A673 (cell line): Measurements from ENCODE around the gene SIX2. TPM values are rescaled to one million over a fixed set of nuclear protein-coding genes. Genes with fewer than 3 reads are reported as not detected.

Experiments used
- BruUV-seq: library from RNA; stranded (reverse); fragments of 400-500 nt; replicated peaks from 2 replicates; lab custom pipeline; 2021; lab: Mats Ljungman, UMichigan
- CTCF ChIA-PET: fragments of 300-600 bp; sonication (Branson Sonifier 250); formaldehyde crosslinking; loops from one replicate; lab custom pipeline; 2022; ENCODE audit warnings: antibody characterized with exemption; lab: Charles Lee
- POLR2A ChIA-PET: fragments of 300-600 bp; sonication (Branson Sonifier 250); formaldehyde crosslinking; loops from one replicate; lab custom pipeline; 2022; ENCODE audit warnings: antibody characterized with exemption; ENCODE audit not compliant: low non-redundant PET; lab: Charles Lee
- DNase-seq: peaks from one replicate; pipeline ENCODE4 v3.0.0-alpha.2; 2015; ENCODE audit warnings: low spot score
- H3K27ac ChIP-seq: fragments of 200-600 bp; sonication (generic); 2 replicates; pipeline ENCODE4 v1.5.1; 2016; ENCODE audit warnings: mixed run types, low read depth, mild to moderate bottlenecking, mixed read lengths, antibody characterized with exemption, low read length; ENCODE audit not compliant: poor library complexity, severe bottlenecking
- H3K27me3 ChIP-seq: fragments of 200-600 bp; sonication (generic); replicated peaks from 2 replicates; pipeline ENCODE4 v1.6.1; 2017; ENCODE audit warnings: mixed run types, low read depth, mild to moderate bottlenecking, mixed read lengths, antibody characterized with exemption, low read length; ENCODE audit not compliant: insufficient read depth, poor library complexity
- H3K36me3 ChIP-seq: fragments of 200-600 bp; sonication (generic); 2 replicates; pipeline ENCODE4 v1.6.1; 2016; ENCODE audit warnings: mixed run types, mild to moderate bottlenecking, mixed read lengths, antibody characterized with exemption, low read length; ENCODE audit not compliant: insufficient read depth, poor library complexity, severe bottlenecking
- H3K4me1 ChIP-seq: fragments of 200-600 bp; sonication (generic); 2 replicates; pipeline ENCODE4 v1.6.1; 2017; ENCODE audit warnings: mixed run types, mild to moderate bottlenecking, mixed read lengths, antibody characterized with exemption, low read length; ENCODE audit not compliant: insufficient read depth, poor library complexity, severe bottlenecking
- H3K4me3 ChIP-seq: fragments of 200-600 bp; sonication (generic); 2 replicates; pipeline ENCODE4 v1.5.1; 2016; ENCODE audit warnings: low read depth, mixed run types, mild to moderate bottlenecking, mixed read lengths, low read length; ENCODE audit not compliant: poor library complexity, severe bottlenecking
- H3K9me3 ChIP-seq: fragments of 200-600 bp; sonication (generic); 2 replicates; pipeline ENCODE4 v1.6.1; 2016; ENCODE audit warnings: mixed run types, low read depth, mild to moderate bottlenecking, mixed read lengths, antibody characterized with exemption, low read length; ENCODE audit not compliant: poor library complexity, severe bottlenecking
- EZH2 ChIP-seq: fragments of 200-600 bp; sonication (generic); IDR thresholded peaks from 2 replicates; pipeline ENCODE4 v1.6.1; 2017; ENCODE audit warnings: borderline replicate concordance, low read depth, mild to moderate bottlenecking, mixed read lengths, antibody characterized with exemption, low read length; ENCODE audit not compliant: poor library complexity, severe bottlenecking
- intact Hi-C: fragments of 100-400 bp; cut with micrococcal nuclease; formaldehyde crosslinking; loops from one replicate; pipeline ENCODE4 v1.10.0; 2022; ENCODE audit not compliant: unreplicated experiment
- total RNA-seq: library from RNA; stranded (reverse); gene quantifications from 2 replicates; pipeline ENCODE4 v1.2.3, GENCODE V29; 2021
- TF ChIP-seq, protein P1 (sequence below): fragments of 300-800, 200-600 bp; sonication (generic); conservative IDR thresholded peaks from 2 replicates; pipeline ENCODE4 v1.5.1; 2017; ENCODE audit warnings: low read depth, mild to moderate bottlenecking, antibody characterized with exemption, low read length, moderate library complexity, mixed read lengths

The SIX2 gene
- total RNA-seq, 1 experiment from 2014 or later, result not detected

DNA sequence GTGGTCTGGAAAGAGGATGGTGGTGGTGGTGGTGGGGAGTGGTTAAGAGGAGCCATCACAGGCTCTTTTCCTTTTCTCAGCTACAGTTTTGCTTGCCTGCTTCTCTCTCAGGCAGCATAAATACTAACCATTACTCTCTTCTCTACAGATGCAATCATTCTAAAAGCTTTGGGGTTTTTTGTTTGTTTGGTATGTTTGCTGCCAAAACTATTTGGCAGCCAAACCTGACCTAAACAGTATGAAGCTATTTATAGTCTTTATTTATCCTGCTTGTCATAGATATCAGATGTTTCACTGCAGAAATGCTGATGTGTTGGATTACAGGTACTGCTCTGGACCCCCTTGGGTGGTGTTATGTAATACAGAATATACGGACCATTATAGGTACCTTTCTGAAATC, 52.4 kb downstream of the SIX2 start:
- Histone ChIP-seq H3K4me1 (no peaks in the 10 kb centered on the region), H3K27ac (no peak overlapping the region), H3K36me3 (no peaks in the 10 kb centered on the region), H3K27me3 (peaks cover 37% of the 10 kb centered on the region), H3K9me3 (no peaks in the 10 kb centered on the region), H3K4me3 (no peak overlapping the region)
- intact Hi-C loops, result loop anchor here (1.0 to 10.0 kb wide), 4 partner anchors 478 to 1082 kb away; no protein-coding TSS in a partner anchor
- DNase-seq, result no peak
- no peak for TF ChIP-seq EZH2
- TF ChIP-seq, protein P1, sequence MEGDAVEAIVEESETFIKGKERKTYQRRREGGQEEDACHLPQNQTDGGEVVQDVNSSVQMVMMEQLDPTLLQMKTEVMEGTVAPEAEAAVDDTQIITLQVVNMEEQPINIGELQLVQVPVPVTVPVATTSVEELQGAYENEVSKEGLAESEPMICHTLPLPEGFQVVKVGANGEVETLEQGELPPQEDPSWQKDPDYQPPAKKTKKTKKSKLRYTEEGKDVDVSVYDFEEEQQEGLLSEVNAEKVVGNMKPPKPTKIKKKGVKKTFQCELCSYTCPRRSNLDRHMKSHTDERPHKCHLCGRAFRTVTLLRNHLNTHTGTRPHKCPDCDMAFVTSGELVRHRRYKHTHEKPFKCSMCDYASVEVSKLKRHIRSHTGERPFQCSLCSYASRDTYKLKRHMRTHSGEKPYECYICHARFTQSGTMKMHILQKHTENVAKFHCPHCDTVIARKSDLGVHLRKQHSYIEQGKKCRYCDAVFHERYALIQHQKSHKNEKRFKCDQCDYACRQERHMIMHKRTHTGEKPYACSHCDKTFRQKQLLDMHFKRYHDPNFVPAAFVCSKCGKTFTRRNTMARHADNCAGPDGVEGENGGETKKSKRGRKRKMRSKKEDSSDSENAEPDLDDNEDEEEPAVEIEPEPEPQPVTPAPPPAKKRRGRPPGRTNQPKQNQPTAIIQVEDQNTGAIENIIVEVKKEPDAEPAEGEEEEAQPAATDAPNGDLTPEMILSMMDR, result no peak
- ChIA-PET CTCF (interaction anchor here (0.7 to 3.4 kb wide), 3 partner anchors 188 to 913 kb away, joined by 3 to 29 read pairs (median 8); no protein-coding TSS in a partner anchor), POLR2A (no interaction called here)
- no TSS peak for BruUV-seq

DNA sequence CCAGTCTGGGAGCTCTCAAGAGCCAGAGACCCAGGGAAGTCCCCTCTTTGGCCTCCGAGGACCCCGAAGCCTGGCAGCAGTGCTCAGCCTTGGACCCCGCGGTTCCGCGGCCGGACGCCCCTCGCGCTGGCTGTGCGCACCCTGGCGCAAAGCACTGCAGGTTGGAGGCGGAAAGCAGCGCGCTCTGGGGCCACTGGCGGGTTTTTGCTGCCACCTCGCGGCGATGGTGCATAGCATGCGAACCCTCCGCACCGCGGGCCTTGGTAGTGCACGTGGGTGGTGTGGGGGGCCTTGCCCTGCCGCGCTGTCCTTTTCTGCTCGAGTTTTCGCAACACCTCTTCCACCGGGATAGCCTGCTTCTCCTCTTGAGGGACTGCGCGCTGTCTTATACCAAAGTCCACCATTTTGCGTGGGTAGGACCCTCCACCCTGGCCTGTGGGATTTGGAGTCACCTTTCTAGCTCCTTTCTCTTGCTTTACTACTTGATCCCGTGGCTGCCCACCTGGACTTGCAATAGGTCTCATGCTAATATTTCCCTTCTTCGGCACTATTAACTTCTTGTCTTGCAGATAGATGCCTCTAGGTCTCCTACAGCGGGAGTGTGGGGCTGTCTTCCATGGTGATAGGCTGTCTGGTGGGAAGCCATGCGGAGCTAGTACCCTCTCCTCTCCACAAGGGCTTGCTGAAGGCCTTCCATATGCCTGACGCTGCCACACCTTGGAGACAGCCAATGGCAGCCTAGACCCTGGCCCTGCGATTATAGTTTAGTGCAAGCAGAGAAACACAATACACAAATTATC, 53.5 kb downstream of the SIX2 start:
- Histone ChIP-seq H3K4me3 (peak overlapping the region; percentile 33), H3K9me3 (no peaks in the 10 kb centered on the region), H3K4me1 (no peaks in the 10 kb centered on the region), H3K36me3 (no peaks in the 10 kb centered on the region), H3K27ac (no peak overlapping the region), H3K27me3 (peaks cover 37% of the 10 kb centered on the region)
- intact Hi-C loops, result loop anchor here (1.0 to 10.0 kb wide), 4 partner anchors 476 to 1081 kb away; no protein-coding TSS in a partner anchor
- POLR2A ChIA-PET, result no interaction called here
- peak; percentile 83 for DNase-seq
- TF ChIP-seq, protein P1, result peak; percentile 88
- peak; percentile 12 for TF ChIP-seq EZH2
- BruUV-seq, result no TSS peak
- CTCF ChIA-PET, result interaction anchor here (0.5 to 3.4 kb wide), 9 partner anchors 21 to 912 kb away, joined by 3 to 29 read pairs (median 5); no protein-coding TSS in a partner anchor

Other genes starting within 250 kb of the SIX2 start
- 0.56 and 0.59 TPM in 2 replicates for gene SIX3, start 67.8 kb downstream of the SIX2 start, total RNA-seq